Upper lobe of left lung (tissue), 6 donors: Measurements from ENCODE around the gene MALRD1. TPM values are rescaled to one million over a fixed set of nuclear protein-coding genes. Genes with fewer than 3 reads are reported as not detected.

Experiments used
- ATAC-seq, 2 donors: fragments of 200-7000 bp; cut with Tn5 transposase; one replicate each; pipeline ENCODE4 v1.9.1; 2022; ENCODE audit warnings: mild to moderate bottlenecking in 2 of 2, moderate library complexity in 2 of 2; ENCODE audit not compliant: low FRiP score in 2 of 2
- DNase-seq, 2 donors: peaks; one replicate each; pipeline ENCODE4 v3.0.0-alpha.2; 2019 to 2020
- H3K27ac ChIP-seq, 4 donors: fragments of 200-600 bp; sonication (generic); one replicate each; pipeline ENCODE4 v1.5.1; 2016 to 2019
- H3K27me3 ChIP-seq, 4 donors: fragments of 200-600 bp; sonication (generic); one replicate each; pipeline ENCODE4 v1.5.1; 2017 to 2019
- H3K36me3 ChIP-seq, 4 donors: fragments of 200-600 bp; sonication (generic); one replicate each; pipeline ENCODE4 v1.5.1; 2016 to 2019
- H3K4me1 ChIP-seq, 4 donors: fragments of 200-600 bp; sonication (generic); one replicate each; pipeline ENCODE4 v1.5.1; 2018 to 2019
- H3K4me3 ChIP-seq, 4 donors: fragments of 200-600 bp; sonication (generic); one replicate each; pipeline ENCODE4 v1.5.1; 2017 to 2019; ENCODE audit warnings: mild to moderate bottlenecking in 2 of 4, moderate library complexity in 1 of 4
- H3K9me3 ChIP-seq, 4 donors: fragments of 200-600 bp; sonication (generic); one replicate each; pipeline ENCODE4 v1.5.1; 2018 to 2019
- CTCF ChIP-seq, 6 experiments: fragments of 450-650 bp in 4 of 6; fragments of 200-600 bp in 2 of 6; sonication (generic) in 2 of 6; IDR thresholded peaks; one replicate each; pipeline ENCODE4 v1.5.1; 2016 to 2019; ENCODE audit warnings: antibody characterized with exemption in 6 of 6
- EP300 ChIP-seq, 4 donors: sonication (generic); formaldehyde crosslinking; IDR thresholded peaks; one replicate each; pipeline ENCODE4 v1.5.1; 2017; ENCODE audit warnings: antibody characterized with exemption in 4 of 4, control low read depth in 2 of 4
- POLR2A ChIP-seq, 4 donors: fragments of 450-650 bp; IDR thresholded peaks; one replicate each; pipeline ENCODE4 v1.5.1; 2016 to 2017; ENCODE audit warnings: antibody characterized with exemption in 4 of 4, mild to moderate bottlenecking in 2 of 4
- POLR2AphosphoS5 ChIP-seq, 2 donors: sonication (generic); formaldehyde crosslinking; IDR thresholded peaks; one replicate each; pipeline ENCODE4 v1.5.1; 2017; ENCODE audit warnings: antibody characterized with exemption in 2 of 2
- WGBS, 2 donors: methylation state at CpG; one replicate each; pipeline ENCODE4 v1.1.5; 2017 to 2018; 5-methylcytosine and 5-hydroxymethylcytosine counted together
- total RNA-seq, 6 donors: library from RNA; depleted of rRNA in 4 of 6; stranded (reverse); fragments of >200 nt in 4 of 6; gene quantifications; one replicate each; pipeline versions ENCODE4 v1.1.0 to v1.2.1, GENCODE V29; 2016 to 2021
- donor health status: DM: no; HTN: no; CAD: no; lungs with moderate emphysema.
- donor health status: DM: no; HTN: yes; CAD: no; lungs with severe emphysema.

MALRD1 gene
- total RNA-seq, 6 donors from 2014 or later: 2.7 to 21.0 (median 7.5) TPM

- 45 to 54% methylated on average over 3 of the region's 3 CpGs for WGBS, 2 donors
- Histone ChIP-seq H3K27me3 (no peaks in the 10 kb centered on the region), H3K4me3 (no peak overlapping the region), H3K9me3 (no peaks in the 10 kb centered on the region), H3K27ac (no peak overlapping the region), H3K4me1 (no peaks in the 10 kb centered on the region), H3K36me3 (no peaks in the 10 kb centered on the region)
- TF ChIP-seq POLR2A (IDR thresholded peaks at IDR 0.05) (no peak), CTCF (IDR thresholded peaks at IDR 0.05) (no peak), POLR2AphosphoS5 (IDR thresholded peaks at IDR 0.05) (no peak), EP300 (IDR thresholded peaks at IDR 0.05) (no peak)
- no peak for DNase-seq
- no peak for ATAC-seq
Measured at GRCh38 chr10:19570120-19570519, 521.5 kb downstream of the MALRD1 start.

GRCh38 chr10:19570991-19571390 is 522.4 kb downstream of the MALRD1 start:
- ATAC-seq (no peak), DNase-seq (no peak)
- H3K27ac ChIP-seq: no peak overlapping the region
- H3K27me3 ChIP-seq: no peaks in the 10 kb centered on the region
- WGBS, 2 donors: 56 to 61% methylated on average over 1 of the region's 1 CpG
- H3K4me3 ChIP-seq: no peak overlapping the region
- H3K9me3 ChIP-seq: no peaks in the 10 kb centered on the region
- H3K36me3 ChIP-seq: no peaks in the 10 kb centered on the region
- no peaks in the 10 kb centered on the region for H3K4me1 ChIP-seq
- TF ChIP-seq POLR2A (IDR thresholded peaks at IDR 0.05) (no peak), CTCF (IDR thresholded peaks at IDR 0.05) (no peak), POLR2AphosphoS5 (IDR thresholded peaks at IDR 0.05) (no peak), EP300 (IDR thresholded peaks at IDR 0.05) (no peak)

GRCh38 chr10:19572056-19572455 is 523.5 kb downstream of the MALRD1 start:
- TF ChIP-seq EP300 (IDR thresholded peaks at IDR 0.05): no peak
- TF ChIP-seq POLR2A (IDR thresholded peaks at IDR 0.05): no peak
- no peak for TF ChIP-seq CTCF (IDR thresholded peaks at IDR 0.05)
- no peak for TF ChIP-seq POLR2AphosphoS5 (IDR thresholded peaks at IDR 0.05)
- no peaks in the 10 kb centered on the region for H3K27me3 ChIP-seq
- DNase-seq: no peak
- H3K4me3 ChIP-seq: no peak overlapping the region
- H3K4me1 ChIP-seq: no peaks in the 10 kb centered on the region
- no peak overlapping the region for H3K27ac ChIP-seq
- H3K36me3 ChIP-seq: no peaks in the 10 kb centered on the region
- no peak for ATAC-seq
- no peaks in the 10 kb centered on the region for H3K9me3 ChIP-seq
- WGBS, 2 donors: 83 to 85% methylated on average over 4 of the region's 4 CpGs

GRCh38 chr10:19576576-19576975 is 528.0 kb downstream of the MALRD1 start:
- no peak for ATAC-seq
- H3K4me3 ChIP-seq: no peak overlapping the region
- 73 to 77% methylated on average over 3 of the region's 3 CpGs for WGBS, 2 donors

More at GRCh38 chr10:19576576-19576975, 528.0 kb downstream of the MALRD1 start:
- H3K4me1 ChIP-seq: no peaks in the 10 kb centered on the region
- H3K27me3 ChIP-seq: no peaks in the 10 kb centered on the region
- no peaks in the 10 kb centered on the region for H3K36me3 ChIP-seq
- TF ChIP-seq CTCF (IDR thresholded peaks at IDR 0.05): no peak
- TF ChIP-seq POLR2A (IDR thresholded peaks at IDR 0.05): no peak
- no peaks in the 10 kb centered on the region for H3K9me3 ChIP-seq
- no peak overlapping the region for H3K27ac ChIP-seq
- no peak for DNase-seq
